SK-N-SH treated with all-trans-retinoic acid at 6 μM for 48 hours (cell line): ENCODE results near the gene HLA-DRB5.

Source experiments
- BACH2 ChIP-seq: fragments of 250-450 bp; sonication (Bioruptor Pico); IDR thresholded peaks from 2 replicates; pipeline ENCODE4 v1.9.0; 2021; ENCODE audit warnings: mild to moderate bottlenecking, borderline replicate concordance
- ESRRG ChIP-seq: fragments of 250-450 bp; sonication (Bioruptor Pico); IDR thresholded peaks from 2 replicates; pipeline ENCODE4 v1.6.1; 2021; ENCODE audit warnings: mild to moderate bottlenecking
- RARB ChIP-seq: fragments of 250-450 bp; sonication (Bioruptor Pico); IDR thresholded peaks from 2 replicates; pipeline ENCODE4 v1.8.0; 2021; ENCODE audit warnings: mild to moderate bottlenecking, moderate library complexity
- ZFP3 ChIP-seq: fragments of 250-450 bp; sonication (Bioruptor Pico); IDR thresholded peaks from 2 replicates; pipeline ENCODE4 v1.5.0; 2020; ENCODE audit warnings: mild to moderate bottlenecking, moderate library complexity
- ZFP30 ChIP-seq: fragments of 450-650 bp; formaldehyde crosslinking; IDR thresholded peaks from 2 replicates; pipeline ENCODE4 v1.5.0; 2022; ENCODE audit warnings: mild to moderate bottlenecking, moderate library complexity
- ZNF8 ChIP-seq: fragments of 450-650 bp; formaldehyde crosslinking; IDR thresholded peaks from 2 replicates; pipeline ENCODE4 v1.5.0; 2020; ENCODE audit warnings: mild to moderate bottlenecking, moderate library complexity
- TF ChIP-seq, protein P1 (sequence below): fragments of 250-450 bp; sonication (Bioruptor Pico); IDR thresholded peaks from 2 replicates; pipeline ENCODE4 v1.5.1; 2020; ENCODE audit warnings: low read depth, mild to moderate bottlenecking, moderate library complexity
- TF ChIP-seq, protein P2 (sequence below): fragments of 250-450 bp; sonication (Bioruptor Pico); IDR thresholded peaks from 2 replicates; pipeline ENCODE4 v1.5.1; 2021; ENCODE audit warnings: mild to moderate bottlenecking, moderate library complexity

DNA sequence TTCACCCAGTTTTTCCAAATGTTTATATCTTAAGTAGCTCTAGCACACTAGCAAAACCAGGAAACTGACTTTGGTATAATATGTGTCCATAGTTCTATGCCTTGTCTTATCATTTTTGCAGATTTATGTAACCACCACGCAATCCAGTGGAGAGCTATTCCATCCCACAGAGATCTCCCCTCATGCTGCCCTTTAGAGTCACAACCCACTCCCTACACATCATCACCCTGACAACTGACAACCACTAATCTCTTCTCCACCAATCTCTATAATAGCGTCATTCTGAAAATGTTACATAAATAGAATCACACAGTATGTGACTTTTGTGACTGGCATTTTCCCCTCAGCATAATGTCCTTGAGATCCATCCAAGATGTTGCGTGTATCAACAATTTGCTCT, 29.1 kb downstream of the HLA-DRB5 start:
- TF ChIP-seq, protein P1, sequence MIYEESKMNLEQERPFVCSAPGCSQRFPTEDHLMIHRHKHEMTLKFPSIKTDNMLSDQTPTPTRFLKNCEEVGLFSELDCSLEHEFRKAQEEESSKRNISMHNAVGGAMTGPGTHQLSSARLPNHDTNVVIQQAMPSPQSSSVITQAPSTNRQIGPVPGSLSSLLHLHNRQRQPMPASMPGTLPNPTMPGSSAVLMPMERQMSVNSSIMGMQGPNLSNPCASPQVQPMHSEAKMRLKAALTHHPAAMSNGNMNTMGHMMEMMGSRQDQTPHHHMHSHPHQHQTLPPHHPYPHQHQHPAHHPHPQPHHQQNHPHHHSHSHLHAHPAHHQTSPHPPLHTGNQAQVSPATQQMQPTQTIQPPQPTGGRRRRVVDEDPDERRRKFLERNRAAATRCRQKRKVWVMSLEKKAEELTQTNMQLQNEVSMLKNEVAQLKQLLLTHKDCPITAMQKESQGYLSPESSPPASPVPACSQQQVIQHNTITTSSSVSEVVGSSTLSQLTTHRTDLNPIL (CRISPR knock-in tag): no peak
- TF ChIP-seq ZFP3 (CRISPR knock-in tag): no peak
- TF ChIP-seq ZNF8: no peak
- no peak for TF ChIP-seq ESRRG
- TF ChIP-seq RARB (CRISPR knock-in tag): no peak
- TF ChIP-seq BACH2 (CRISPR knock-in tag): no peak
- TF ChIP-seq ZFP30: no peak
- TF ChIP-seq, protein P2, sequence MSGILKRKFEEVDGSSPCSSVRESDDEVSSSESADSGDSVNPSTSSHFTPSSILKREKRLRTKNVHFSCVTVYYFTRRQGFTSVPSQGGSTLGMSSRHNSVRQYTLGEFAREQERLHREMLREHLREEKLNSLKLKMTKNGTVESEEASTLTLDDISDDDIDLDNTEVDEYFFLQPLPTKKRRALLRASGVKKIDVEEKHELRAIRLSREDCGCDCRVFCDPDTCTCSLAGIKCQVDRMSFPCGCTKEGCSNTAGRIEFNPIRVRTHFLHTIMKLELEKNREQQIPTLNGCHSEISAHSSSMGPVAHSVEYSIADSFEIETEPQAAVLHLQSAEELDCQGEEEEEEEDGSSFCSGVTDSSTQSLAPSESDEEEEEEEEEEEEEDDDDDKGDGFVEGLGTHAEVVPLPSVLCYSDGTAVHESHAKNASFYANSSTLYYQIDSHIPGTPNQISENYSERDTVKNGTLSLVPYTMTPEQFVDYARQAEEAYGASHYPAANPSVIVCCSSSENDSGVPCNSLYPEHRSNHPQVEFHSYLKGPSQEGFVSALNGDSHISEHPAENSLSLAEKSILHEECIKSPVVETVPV (CRISPR knock-in tag): no peak
